HepG2 (cell line): ENCODE results near the gene EPHA2. TPM values are rescaled to one million over a fixed set of nuclear protein-coding genes. Genes with fewer than 3 reads are reported as not detected.
A peak's percentile ranks its signal among the peaks of the same experiment; 100 is the strongest.

Experiments
- ATAC-seq: fragments of 200-7000 bp; cut with Tn5 transposase; 3 replicates; pipeline ENCODE4 v1.9.1; 2020; ENCODE audit warnings: mild to moderate bottlenecking, moderate library complexity
- BruUV-seq: library from RNA; stranded (reverse); fragments of 400-500 nt; replicated peaks from 2 replicates; lab custom pipeline; 2021; lab: Mats Ljungman, UMichigan
- CTCF ChIA-PET: fragments of 300-600 bp; formaldehyde crosslinking; extraction: SDS; loops from one replicate; lab custom pipeline; 2021; ENCODE audit warnings: low total read pairs, inconsistent platforms, low intra/inter-chr PET ratio; lab: Yijun Ruan, JAX
- POLR2A ChIA-PET: fragments of 350-600 bp; sonication (Branson Sonifier 250); formaldehyde crosslinking; loops from one replicate; lab custom pipeline; 2020; ENCODE audit warnings: antibody characterized with exemption, inconsistent platforms; lab: Yijun Ruan, JAX
- DNase-seq: peaks from one replicate; pipeline ENCODE4 v3.0.0-alpha.2; 2015; ENCODE audit warnings: low spot score
- FAIRE-seq: peaks from 3 replicates; lab custom pipeline; 2011; peaks lifted over from hg19 to GRCh38; lab: Jason Lieb, UNC
- H2AFZ ChIP-seq: one replicate; pipeline ENCODE4 v1.6.1; 2011; ENCODE audit warnings: low read length, inconsistent platforms
- H3K27ac ChIP-seq: fragments of 300-600 bp; 3 replicates; pipeline ENCODE4 v1.8.0; 2011; ENCODE audit warnings: mixed run types, mild to moderate bottlenecking, mixed read lengths, low read length, inconsistent platforms; ENCODE audit not compliant: insufficient read depth; ENCODE audit errors: extremely low read length
- H3K27me3 ChIP-seq, 2 experiments: fragments of 200-600 bp in 1 of 2; 2 replicates in 1 of 2; 3 replicates in 1 of 2; pipeline versions ENCODE4 v1.6.0 to v1.8.0; 2011; ENCODE audit warnings: low read length in 2 of 2, mild to moderate bottlenecking in 2 of 2, moderate library complexity in 2 of 2, inconsistent platforms in 1 of 2; ENCODE audit not compliant: insufficient read depth in 2 of 2, control insufficient read depth in 1 of 2
- H3K36me3 ChIP-seq, 2 experiments: fragments of 200-600 bp in 1 of 2; replicated peaks in 1 of 2; 2 replicates in 1 of 2; 3 replicates in 1 of 2; pipeline versions ENCODE4 v1.5.1 to v1.8.0; 2011; ENCODE audit warnings: low read length in 2 of 2, inconsistent platforms in 1 of 2; ENCODE audit not compliant: insufficient read depth in 2 of 2, control insufficient read depth in 1 of 2
- H3K4me1 ChIP-seq: 2 replicates; pipeline ENCODE4 v1.5.1; 2012; ENCODE audit warnings: low read length, inconsistent platforms; ENCODE audit not compliant: insufficient read depth
- H3K4me2 ChIP-seq: 2 replicates; pipeline ENCODE4 v1.6.0; 2011; ENCODE audit warnings: low read depth, low read length, inconsistent platforms
- H3K4me3 ChIP-seq, 3 experiments: fragments of 200-600 bp in 1 of 3; sonication (generic), shearing (Covaris generic) in 1 of 3; replicated peaks in 1 of 3; 2 replicates each; pipeline ENCODE4 v1.5.1; 2011 to 2016; ENCODE audit warnings: low read length in 3 of 3, inconsistent platforms in 2 of 3, low read depth in 2 of 3, mild to moderate bottlenecking in 2 of 3, control low read depth in 1 of 3, mixed read lengths in 1 of 3; ENCODE audit not compliant: insufficient read depth in 1 of 3
- H3K79me2 ChIP-seq: one replicate; pipeline ENCODE4 v1.6.1; 2011; ENCODE audit warnings: low read length, inconsistent platforms; ENCODE audit not compliant: insufficient read depth
- H3K9ac ChIP-seq: 2 replicates; pipeline ENCODE4 v1.6.0; 2011; ENCODE audit warnings: mild to moderate bottlenecking, low read depth, low read length, inconsistent platforms; ENCODE audit not compliant: insufficient read depth
- H3K9me3 ChIP-seq: 2 replicates; pipeline ENCODE4 v1.5.1; 2012; ENCODE audit warnings: mild to moderate bottlenecking, low read length
- H4K20me1 ChIP-seq: 2 replicates; pipeline ENCODE4 v1.6.0; 2011; ENCODE audit warnings: inconsistent platforms, mild to moderate bottlenecking, low read length, moderate library complexity; ENCODE audit not compliant: insufficient read depth
- CENPBD1 ChIP-seq: sonication (generic); formaldehyde crosslinking; IDR thresholded peaks from 2 replicates; pipeline ENCODE4 v1.8.0; 2022; ENCODE audit warnings: missing genetic modification reagents, low read depth, mild to moderate bottlenecking, borderline replicate concordance
- RARA ChIP-seq: IDR thresholded peaks from 2 replicates; pipeline ENCODE4 v1.6.1; 2016; ENCODE audit warnings: missing genetic modification reagents, missing compliant biosample characterization
- TAF15 ChIP-seq: fragments of 200-400 bp; formaldehyde crosslinking; IDR thresholded peaks from one replicate; pipeline ENCODE4 v1.6.1; 2018; ENCODE audit warnings: mild to moderate bottlenecking, low read depth, low read length; ENCODE audit not compliant: poor library complexity, severe bottlenecking
- ZNF264 ChIP-seq: sonication (generic); formaldehyde crosslinking; IDR thresholded peaks from 2 replicates; pipeline ENCODE4 v1.4.0; 2020; ENCODE audit warnings: missing genetic modification reagents
- WGBS: methylation state at CpG from one replicate; pipeline ENCODE4 v1.1.6; 2017; ENCODE audit warnings: low lambda C conversion rate; 5-methylcytosine and 5-hydroxymethylcytosine counted together
- in situ Hi-C: cut with HindIII; loops from 2 replicates; pipeline ENCODE4 v1.10.0; 2017; ENCODE audit warnings: low pct_unique_long_range_greater_than_20kb; ENCODE audit not compliant: extremely low pct_ligation_motif_present
- intact Hi-C: fragments of 100-400 bp; cut with micrococcal nuclease; formaldehyde crosslinking; loops from one replicate; pipeline ENCODE4 v1.10.0; 2022; ENCODE audit not compliant: unreplicated experiment
- polyA plus RNA-seq, 8 experiments: library from polyadenylated mRNA; depleted of rRNA in 3 of 8; stranded (reverse) in 7 of 8; unstranded in 1 of 8; fragments of >200 nt; fragmentation: Illumina TruSeq in 4 of 8; extraction: Trizol in 4 of 8; gene quantifications; 2 replicates each; pipeline versions ENCODE4 v1.2.1 to v1.2.3, GENCODE V29; 2011 to 2016; ENCODE audit warnings: low read depth in 4 of 8, missing spikeins in 1 of 8, mixed read lengths in 1 of 8; ENCODE audit not compliant: insufficient read depth in 1 of 8
- total RNA-seq, 5 experiments: library from RNA; depleted of rRNA; stranded (reverse); fragments of >200 nt; fragmentation: Illumina TruSeq; extraction: Trizol; gene quantifications; 2 replicates each; pipeline ENCODE4 v1.2.3, GENCODE V29; 2016; ENCODE audit warnings: low read depth in 1 of 5

EPHA2 gene
- total and polyA plus RNA-seq, 2 of the 13 experiments (the other 11 are each of a cell fraction or from before 2014, with no cell fraction given): 33.6 to 53.6 TPM

GRCh38 chr1:16099412-16099811, 56.5 kb downstream of the EPHA2 start:
- H3K9me3 ChIP-seq: no peaks in the 10 kb centered on the region
- ATAC-seq (no peak), FAIRE-seq (no peak), DNase-seq (no peak)
- H3K4me2 ChIP-seq: no peak overlapping the region
- no peak overlapping the region for H2AFZ ChIP-seq
- BruUV-seq: no TSS peak
- CTCF ChIA-PET: no interaction called here
- peak; percentile 98 for TF ChIP-seq ZNF264 (CRISPR knock-in tag)
- no peak for TF ChIP-seq TAF15
- POLR2A ChIA-PET: no interaction called here
- no peak overlapping the region for H3K9ac ChIP-seq
- H3K27ac ChIP-seq: no peak overlapping the region
- H3K4me3 ChIP-seq: no peak overlapping the region
- H4K20me1 ChIP-seq: no peaks in the 10 kb centered on the region
- WGBS: 77% methylated on average over 1 of the region's 1 CpG
- intact Hi-C loops: no loop called here
- peaks cover 48% of the 10 kb centered on the region for H3K4me1 ChIP-seq
- H3K27me3 ChIP-seq: peaks cover 0 to 19% of the 10 kb centered on the region in 2 experiments
- H3K36me3 ChIP-seq: no peaks in the 10 kb centered on the region
- in situ Hi-C loops: no loop called here
- H3K79me2 ChIP-seq: no peaks in the 10 kb centered on the region

GRCh38 chr1:16095447-16095846, 60.4 kb downstream of the EPHA2 start:
- no peak for FAIRE-seq
- peaks cover 58% of the 10 kb centered on the region for H3K4me1 ChIP-seq
- H3K4me3 ChIP-seq: no peak overlapping the region
- no peak overlapping the region for H3K27ac ChIP-seq
- in situ Hi-C loops (no loop called here), intact Hi-C loops (no loop called here)
- WGBS: 22% methylated on average over 9 of the region's 9 CpGs
- no peaks in the 10 kb centered on the region for H4K20me1 ChIP-seq
- POLR2A ChIA-PET: no interaction called here
- H3K9me3 ChIP-seq: no peaks in the 10 kb centered on the region
- ATAC-seq: no peak
- no peak overlapping the region for H3K9ac ChIP-seq
- TF ChIP-seq CENPBD1 (CRISPR knock-in tag): no peak
- TF ChIP-seq RARA (CRISPR knock-in tag): peak; percentile 68
- no peak overlapping the region for H2AFZ ChIP-seq
- BruUV-seq: no TSS peak
- peaks cover 0 to 55% of the 10 kb centered on the region in 2 experiments; a peak in 4 of 5 replicates for H3K27me3 ChIP-seq
- H3K79me2 ChIP-seq: no peaks in the 10 kb centered on the region
- CTCF ChIA-PET: no interaction called here
- H3K36me3 ChIP-seq: no peaks in the 10 kb centered on the region
- DNase-seq: no peak
- H3K4me2 ChIP-seq: no peak overlapping the region
